ENCODE results near the gene GPR3.

- TF ChIP-seq CTCF (IDR thresholded peaks at IDR 0.05) (no peak), POLR2A (IDR thresholded peaks at IDR 0.05) (no peak)
Observed at GRCh38 chr1:27353166-27353565, 39.3 kb upstream of the GPR3 start.
